IPS-18a (cell line): ENCODE results near the gene PRAMEF1.
"Not testable (repeated sequence)": the region's sequence is repeated elsewhere in the genome, so short reads cannot be mapped to it uniquely, and the experiment has no call there.

Source experiments
- H3K27ac ChIP-seq: one replicate; pipeline ENCODE4 v1.5.1; 2013; ENCODE audit warnings: low read length
- H3K27me3 ChIP-seq: one replicate; pipeline ENCODE4 v1.6.1; 2013; ENCODE audit warnings: mild to moderate bottlenecking, low read length; ENCODE audit not compliant: control insufficient read depth, insufficient read depth
- H3K36me3 ChIP-seq: one replicate; pipeline ENCODE4 v1.6.1; 2013; ENCODE audit warnings: low read depth, low read length; ENCODE audit not compliant: control insufficient read depth
- H3K4me1 ChIP-seq: one replicate; pipeline ENCODE4 v1.6.1; 2013; ENCODE audit warnings: low read depth, low read length; ENCODE audit not compliant: control insufficient read depth
- H3K4me3 ChIP-seq: one replicate; pipeline ENCODE4 v1.5.1; 2013; ENCODE audit warnings: low read length
- H3K9ac ChIP-seq: one replicate; pipeline ENCODE4 v1.6.1; 2013; ENCODE audit warnings: mild to moderate bottlenecking, low read length, moderate library complexity
- H3K9me3 ChIP-seq: one replicate; pipeline ENCODE4 v1.6.1; 2013; ENCODE audit warnings: low read depth, low read length; ENCODE audit not compliant: control insufficient read depth

The PRAMEF1 gene

GRCh38 chr1:12833251-12833650 lies 42.1 kb downstream of the PRAMEF1 start:
- not testable (repeated sequence) for H3K27me3 ChIP-seq, H3K4me1 ChIP-seq, H3K9ac ChIP-seq, H3K9me3 ChIP-seq, H3K4me3 ChIP-seq, H3K36me3 ChIP-seq, H3K27ac ChIP-seq
